Tibial nerve (tissue), 4 donors: ENCODE results near the gene CTNNA1.

ENCODE experiments used
- CTCF ChIP-seq, 5 experiments: fragments of 200-600 bp in 3 of 5; fragments of 450-650 bp in 2 of 5; sonication (generic) in 3 of 5; IDR thresholded peaks; one replicate each; pipeline ENCODE4 v1.5.1; 2016 to 2019; ENCODE audit warnings: antibody characterized with exemption in 5 of 5, mild to moderate bottlenecking in 3 of 5, moderate library complexity in 2 of 5
- EP300 ChIP-seq, 2 donors: sonication (generic); formaldehyde crosslinking; IDR thresholded peaks; one replicate each; pipeline ENCODE4 v1.6.1; 2017; ENCODE audit warnings: antibody characterized with exemption in 2 of 2, mild to moderate bottlenecking in 1 of 2

GRCh38 chr5:138978080-138978479, 224.9 kb downstream of the CTNNA1 start:
- no peak for TF ChIP-seq EP300 (IDR thresholded peaks at IDR 0.05)
- no peak for TF ChIP-seq CTCF (IDR thresholded peaks at IDR 0.05)
